LNCaP clone FGC (cell line): ENCODE measurements around the gene GTF2F2.

Source experiments
- DNase-seq: peaks from one replicate; pipeline ENCODE4 v3.0.0-alpha.2; 2011; ENCODE audit warnings: low read depth
- H3K4me3 ChIP-seq: 2 replicates; pipeline ENCODE4 v1.5.1; 2011; ENCODE audit warnings: mild to moderate bottlenecking, low read depth, low read length, control low read depth
- TF ChIP-seq, protein P1 (sequence below): IDR thresholded peaks from 2 replicates; pipeline ENCODE4 v1.5.1; 2012; ENCODE audit warnings: mild to moderate bottlenecking; ENCODE audit not compliant: control insufficient read depth, insufficient read depth; ENCODE audit errors: extremely low read depth

The GTF2F2 gene

DNA sequence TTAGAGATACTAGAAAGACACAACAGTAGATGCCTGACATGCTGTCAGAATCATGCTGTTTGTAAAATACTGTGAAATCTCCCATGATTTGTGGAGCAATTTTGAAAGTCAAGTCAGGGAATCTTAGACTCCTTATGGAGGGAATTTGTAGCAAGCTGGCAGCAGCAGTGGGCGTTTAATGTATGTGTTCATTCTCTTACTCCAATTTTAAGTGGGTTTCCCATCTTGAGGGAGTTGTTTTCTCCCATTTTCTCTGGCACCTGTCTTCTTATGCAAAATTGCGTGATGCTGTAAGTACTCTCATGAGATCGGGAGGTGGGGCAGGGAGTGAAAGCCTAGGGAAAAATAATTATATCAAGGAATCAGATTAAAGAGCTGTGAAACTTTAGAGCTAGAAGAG lies 16.0 kb upstream of the GTF2F2 start:
- no peak for DNase-seq
- no peak overlapping the region for H3K4me3 ChIP-seq
- TF ChIP-seq, protein P1, sequence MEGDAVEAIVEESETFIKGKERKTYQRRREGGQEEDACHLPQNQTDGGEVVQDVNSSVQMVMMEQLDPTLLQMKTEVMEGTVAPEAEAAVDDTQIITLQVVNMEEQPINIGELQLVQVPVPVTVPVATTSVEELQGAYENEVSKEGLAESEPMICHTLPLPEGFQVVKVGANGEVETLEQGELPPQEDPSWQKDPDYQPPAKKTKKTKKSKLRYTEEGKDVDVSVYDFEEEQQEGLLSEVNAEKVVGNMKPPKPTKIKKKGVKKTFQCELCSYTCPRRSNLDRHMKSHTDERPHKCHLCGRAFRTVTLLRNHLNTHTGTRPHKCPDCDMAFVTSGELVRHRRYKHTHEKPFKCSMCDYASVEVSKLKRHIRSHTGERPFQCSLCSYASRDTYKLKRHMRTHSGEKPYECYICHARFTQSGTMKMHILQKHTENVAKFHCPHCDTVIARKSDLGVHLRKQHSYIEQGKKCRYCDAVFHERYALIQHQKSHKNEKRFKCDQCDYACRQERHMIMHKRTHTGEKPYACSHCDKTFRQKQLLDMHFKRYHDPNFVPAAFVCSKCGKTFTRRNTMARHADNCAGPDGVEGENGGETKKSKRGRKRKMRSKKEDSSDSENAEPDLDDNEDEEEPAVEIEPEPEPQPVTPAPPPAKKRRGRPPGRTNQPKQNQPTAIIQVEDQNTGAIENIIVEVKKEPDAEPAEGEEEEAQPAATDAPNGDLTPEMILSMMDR: no peak

DNA sequence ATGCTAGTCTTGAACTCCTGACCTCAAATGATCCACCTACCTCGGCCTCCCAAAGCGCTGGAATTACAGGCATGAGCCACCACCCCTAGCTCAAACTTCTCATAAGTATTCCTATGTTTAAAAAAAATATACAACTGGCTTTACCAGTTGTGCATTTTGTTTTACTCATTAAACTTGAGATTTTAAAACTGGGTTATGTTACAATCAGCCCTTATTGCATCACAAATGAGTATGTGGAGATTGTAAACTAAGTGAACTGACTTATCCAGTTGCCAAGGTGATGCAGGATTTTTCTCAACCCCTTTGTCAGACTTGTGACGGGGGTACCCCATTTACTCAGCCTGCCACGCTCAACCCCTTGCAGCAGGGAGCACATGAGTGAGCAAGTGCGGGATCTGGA lies 14.4 kb upstream of the GTF2F2 start:
- no peak overlapping the region for H3K4me3 ChIP-seq
- TF ChIP-seq, protein P1: no peak
- no peak for DNase-seq

DNA sequence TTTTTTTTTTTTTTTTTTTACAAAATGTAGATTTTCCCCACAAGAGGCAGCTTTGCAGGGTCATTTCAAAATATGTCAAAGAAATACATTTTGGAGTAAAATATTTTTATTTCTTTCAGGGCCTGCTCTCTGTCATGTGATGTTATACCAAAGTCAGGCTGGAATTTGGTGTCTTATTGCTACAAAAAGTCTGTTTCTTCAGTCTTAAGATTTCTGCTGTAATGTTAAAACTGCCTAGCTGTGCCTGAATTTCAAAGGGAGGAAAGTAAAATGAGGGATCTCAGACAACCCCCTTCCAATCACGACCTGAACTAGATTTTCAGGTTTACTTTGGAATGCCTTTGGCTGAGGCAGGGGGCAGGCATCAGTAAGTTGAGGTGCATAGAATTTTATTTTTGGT lies 12.8 kb upstream of the GTF2F2 start:
- TF ChIP-seq, protein P1: no peak
- DNase-seq: no peak
- no peak overlapping the region for H3K4me3 ChIP-seq

DNA sequence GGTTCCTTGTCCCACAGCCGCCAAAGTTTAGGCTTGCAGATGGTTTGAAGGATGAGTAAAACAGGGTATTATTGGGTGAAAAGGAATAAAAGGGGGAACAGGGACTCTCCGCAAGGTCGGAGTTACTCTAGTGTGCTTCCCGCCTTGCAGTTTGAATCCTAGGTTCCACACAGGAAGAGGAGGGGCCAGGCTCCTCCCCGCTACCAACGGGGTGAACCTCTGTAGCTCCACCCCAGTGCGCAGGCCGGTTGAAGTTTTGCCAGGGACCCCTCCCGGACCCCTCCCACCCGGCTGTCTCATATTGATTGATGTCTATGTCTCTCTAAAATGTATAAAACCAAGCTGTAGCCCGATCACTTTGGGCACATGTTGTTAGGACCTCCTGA lies 11.6 kb upstream of the GTF2F2 start:
- H3K4me3 ChIP-seq: no peak overlapping the region
- DNase-seq: no peak
- TF ChIP-seq, protein P1: no peak

DNA sequence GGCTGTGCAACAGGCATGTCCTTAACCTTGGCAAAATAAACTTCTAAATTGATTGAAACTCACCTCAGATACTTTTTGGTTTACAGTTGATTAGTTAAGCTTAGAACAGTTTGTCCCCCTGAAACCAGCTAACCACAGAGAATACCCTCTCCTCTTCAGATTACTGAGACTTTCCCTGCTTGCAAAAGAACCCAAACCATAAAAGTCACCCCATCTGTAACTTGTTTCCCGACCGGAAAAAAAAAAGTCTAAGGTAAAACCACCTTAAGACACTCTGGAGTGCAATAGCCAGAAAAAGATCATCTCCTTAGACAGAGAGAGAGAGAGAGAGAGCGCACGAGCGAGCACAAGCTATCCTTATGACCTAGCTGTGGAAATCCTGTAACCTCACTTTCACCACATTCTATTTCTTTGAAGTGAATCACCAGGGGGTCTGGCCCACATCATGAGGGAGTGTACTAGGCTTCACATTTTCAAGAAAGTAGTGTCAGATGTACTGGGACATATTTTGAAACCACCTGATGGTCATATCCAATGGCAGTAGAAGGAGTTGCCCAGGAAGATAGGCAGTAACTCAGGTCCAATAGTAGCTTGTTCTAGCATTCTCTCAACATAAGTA lies 11.1 kb upstream of the GTF2F2 start:
- TF ChIP-seq, protein P1: no peak
- no peak overlapping the region for H3K4me3 ChIP-seq
- DNase-seq: no peak

DNA sequence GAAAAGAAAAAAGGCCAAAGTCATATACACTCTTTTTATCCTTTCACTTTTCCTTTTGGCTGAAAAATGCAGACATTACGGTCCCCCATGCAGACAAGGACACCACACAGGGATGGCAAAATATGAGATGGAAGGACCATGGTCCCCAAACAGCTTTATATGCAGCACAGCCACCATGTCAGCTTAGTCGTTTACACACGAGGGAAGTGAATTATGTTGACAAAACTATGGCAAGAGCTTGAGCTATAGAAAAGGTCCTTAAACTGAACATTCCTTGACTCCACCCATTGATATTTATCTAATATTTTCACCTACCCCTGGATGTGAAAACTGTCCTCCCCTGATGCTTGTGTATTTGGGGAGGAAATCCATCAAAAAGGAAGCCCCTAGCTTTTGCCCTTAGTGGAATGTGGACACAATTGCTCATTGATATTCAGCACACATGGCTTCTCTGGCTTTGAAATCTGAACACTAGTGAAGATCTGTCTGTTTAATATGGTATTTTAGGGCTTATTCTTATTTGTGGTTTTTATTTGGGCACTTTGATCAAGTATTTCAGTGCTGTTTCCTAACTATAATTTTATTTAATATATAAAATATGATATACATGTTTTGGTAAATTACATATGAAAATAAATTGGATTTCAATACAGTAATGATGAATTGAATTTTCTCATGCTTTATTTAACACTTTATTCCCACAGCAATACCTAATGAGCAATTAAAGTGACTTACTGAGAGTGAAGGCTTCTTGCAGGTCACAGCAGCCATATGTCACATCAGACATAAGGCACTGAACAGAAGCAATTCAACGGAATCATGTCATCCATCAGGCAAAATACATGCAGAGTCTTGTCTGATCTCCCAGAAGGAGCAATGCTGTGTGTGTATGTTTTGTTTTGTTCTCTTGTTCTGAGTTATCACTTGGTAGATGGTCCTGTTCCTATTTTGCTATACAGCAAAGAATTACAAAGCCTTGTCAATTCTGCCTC lies 6.8 kb upstream of the GTF2F2 start:
- TF ChIP-seq, protein P1: no peak
- no peak for DNase-seq
- no peak overlapping the region for H3K4me3 ChIP-seq
